Measurements from ENCODE around the gene ZNF511. TPM values are rescaled to one million over a fixed set of nuclear protein-coding genes. Genes with fewer than 3 reads are reported as not detected.

Gene ZNF511
- total and polyA plus RNA-seq, 9 of the 15 experiments (the other 6 are each of a cell fraction or from before 2014, with no cell fraction given): 0.61 to 69.3 (median 40.1) TPM

DNA sequence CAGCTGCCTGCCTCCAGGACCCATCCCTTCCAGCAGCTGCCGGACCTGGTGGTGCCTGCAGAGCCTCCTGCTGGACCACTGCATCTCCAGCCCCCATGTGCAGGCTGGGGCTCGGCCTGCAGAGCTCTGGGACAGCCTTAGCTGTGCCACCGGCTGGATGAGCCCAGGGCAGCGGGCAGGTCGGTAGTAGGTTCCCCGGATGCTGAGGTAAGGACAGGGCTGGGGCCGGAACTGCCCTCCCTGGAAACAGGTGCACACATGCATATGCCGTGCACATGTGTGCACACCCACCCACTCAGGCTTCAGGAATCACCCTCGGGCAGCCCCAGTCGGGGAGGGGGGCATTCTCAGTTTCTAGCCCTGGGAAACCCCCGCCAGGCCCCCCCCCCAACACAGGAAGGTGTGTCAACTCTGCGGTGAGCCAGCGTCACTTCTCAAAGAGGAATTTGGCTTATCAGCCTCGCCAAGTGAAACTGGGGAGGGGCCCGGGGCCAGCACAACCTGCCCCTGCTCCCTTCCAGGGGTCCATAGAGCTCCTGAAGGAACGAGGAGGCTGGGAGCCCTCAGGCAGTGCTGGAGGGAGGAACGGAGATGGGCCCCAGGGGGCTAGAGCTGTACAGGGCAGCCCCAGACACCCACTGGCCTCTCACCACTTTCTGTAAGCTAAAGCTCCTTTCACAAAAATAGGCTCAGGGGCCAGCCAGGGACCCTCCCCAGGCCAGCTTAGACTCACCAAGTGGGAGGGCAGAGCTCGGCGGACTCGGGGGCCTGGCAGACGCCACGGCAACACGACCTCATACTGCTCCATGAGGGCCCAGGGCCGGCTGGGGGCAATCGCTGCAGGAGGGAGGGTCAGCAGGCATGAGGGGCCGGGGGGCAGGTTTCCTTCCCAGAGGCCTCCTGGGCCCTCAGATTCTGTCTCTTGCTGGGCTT is 33.7 kb upstream of the ZNF511 start (continued):
- TF ChIP-seq PML (IDR thresholded peaks at IDR 0.05; ENCODE audit: low read length): no peak
- no peak for TF ChIP-seq YY1 (IDR thresholded peaks at IDR 0.05; ENCODE audit: borderline replicate concordance in 1 of 3, control insufficient read depth in 1 of 3, extremely low read depth in 1 of 3, insufficient read depth in 3 of 3, insufficient read length in 1 of 3, insufficient replicate concordance in 2 of 3, low read depth in 1 of 3, low read length in 2 of 3)
- no peak for TF ChIP-seq ZNF232 (CRISPR knock-in tag; IDR thresholded peaks at IDR 0.05)
- no peak for TF ChIP-seq KAT7 (CRISPR knock-in tag; IDR thresholded peaks at IDR 0.05; ENCODE audit: borderline replicate concordance)
- TF ChIP-seq ZNF551 (CRISPR knock-in tag; IDR thresholded peaks at IDR 0.05): no peak
- TF ChIP-seq, protein P1, sequence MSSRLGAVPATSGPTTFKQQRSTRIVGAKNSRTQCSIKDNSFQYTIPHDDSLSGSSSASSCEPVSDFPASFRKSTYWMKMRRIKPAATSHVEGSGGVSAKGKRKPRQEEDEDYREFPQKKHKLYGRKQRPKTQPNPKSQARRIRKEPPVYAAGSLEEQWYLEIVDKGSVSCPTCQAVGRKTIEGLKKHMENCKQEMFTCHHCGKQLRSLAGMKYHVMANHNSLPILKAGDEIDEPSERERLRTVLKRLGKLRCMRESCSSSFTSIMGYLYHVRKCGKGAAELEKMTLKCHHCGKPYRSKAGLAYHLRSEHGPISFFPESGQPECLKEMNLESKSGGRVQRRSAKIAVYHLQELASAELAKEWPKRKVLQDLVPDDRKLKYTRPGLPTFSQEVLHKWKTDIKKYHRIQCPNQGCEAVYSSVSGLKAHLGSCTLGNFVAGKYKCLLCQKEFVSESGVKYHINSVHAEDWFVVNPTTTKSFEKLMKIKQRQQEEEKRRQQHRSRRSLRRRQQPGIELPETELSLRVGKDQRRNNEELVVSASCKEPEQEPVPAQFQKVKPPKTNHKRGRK (tag; IDR thresholded peaks at IDR 0.05): no peak
- TF ChIP-seq RBFOX2 (IDR thresholded peaks at IDR 0.05; ENCODE audit: low read depth, low read length): no peak
- no peak for TF ChIP-seq PRMT5 (CRISPR knock-in tag; IDR thresholded peaks at IDR 0.05)
- TF ChIP-seq ZEB2 (IDR thresholded peaks at IDR 0.05): peak; percentile 56; the same call in 1 of the 2 replicates
- no peak for TF ChIP-seq KAT8 (IDR thresholded peaks at IDR 0.05; ENCODE audit: low read depth)
- no peak for TF ChIP-seq MEF2A (IDR thresholded peaks at IDR 0.05; ENCODE audit: control insufficient read depth, low read depth, low read length)
- TF ChIP-seq ZNF584 (CRISPR knock-in tag; IDR thresholded peaks at IDR 0.05; ENCODE audit: low read depth): no peak
- TF ChIP-seq, protein P2, sequence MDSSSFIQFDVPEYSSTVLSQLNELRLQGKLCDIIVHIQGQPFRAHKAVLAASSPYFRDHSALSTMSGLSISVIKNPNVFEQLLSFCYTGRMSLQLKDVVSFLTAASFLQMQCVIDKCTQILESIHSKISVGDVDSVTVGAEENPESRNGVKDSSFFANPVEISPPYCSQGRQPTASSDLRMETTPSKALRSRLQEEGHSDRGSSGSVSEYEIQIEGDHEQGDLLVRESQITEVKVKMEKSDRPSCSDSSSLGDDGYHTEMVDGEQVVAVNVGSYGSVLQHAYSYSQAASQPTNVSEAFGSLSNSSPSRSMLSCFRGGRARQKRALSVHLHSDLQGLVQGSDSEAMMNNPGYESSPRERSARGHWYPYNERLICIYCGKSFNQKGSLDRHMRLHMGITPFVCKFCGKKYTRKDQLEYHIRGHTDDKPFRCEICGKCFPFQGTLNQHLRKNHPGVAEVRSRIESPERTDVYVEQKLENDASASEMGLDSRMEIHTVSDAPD (CRISPR knock-in tag; IDR thresholded peaks at IDR 0.05): no peak
- TF ChIP-seq CREB5 (CRISPR knock-in tag; IDR thresholded peaks at IDR 0.05): no peak
- TF ChIP-seq ZNF436 (CRISPR knock-in tag; IDR thresholded peaks at IDR 0.05): no peak
- no peak for TF ChIP-seq ZNF696 (CRISPR knock-in tag; conservative IDR thresholded peaks at IDR 0.05)
- peak; percentile 59; the same call in 1 of the 2 replicates for TF ChIP-seq TEAD4 (IDR thresholded peaks at IDR 0.05; ENCODE audit: low read length)
- no peak for TF ChIP-seq TEAD4 (CRISPR knock-in tag; IDR thresholded peaks at IDR 0.05; ENCODE audit: borderline replicate concordance)
- no peak for TF ChIP-seq TEAD1 (CRISPR knock-in tag; IDR thresholded peaks at IDR 0.05)
- TF ChIP-seq, protein P3, sequence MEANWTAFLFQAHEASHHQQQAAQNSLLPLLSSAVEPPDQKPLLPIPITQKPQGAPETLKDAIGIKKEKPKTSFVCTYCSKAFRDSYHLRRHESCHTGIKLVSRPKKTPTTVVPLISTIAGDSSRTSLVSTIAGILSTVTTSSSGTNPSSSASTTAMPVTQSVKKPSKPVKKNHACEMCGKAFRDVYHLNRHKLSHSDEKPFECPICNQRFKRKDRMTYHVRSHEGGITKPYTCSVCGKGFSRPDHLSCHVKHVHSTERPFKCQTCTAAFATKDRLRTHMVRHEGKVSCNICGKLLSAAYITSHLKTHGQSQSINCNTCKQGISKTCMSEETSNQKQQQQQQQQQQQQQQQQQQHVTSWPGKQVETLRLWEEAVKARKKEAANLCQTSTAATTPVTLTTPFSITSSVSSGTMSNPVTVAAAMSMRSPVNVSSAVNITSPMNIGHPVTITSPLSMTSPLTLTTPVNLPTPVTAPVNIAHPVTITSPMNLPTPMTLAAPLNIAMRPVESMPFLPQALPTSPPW (CRISPR knock-in tag; IDR thresholded peaks at IDR 0.05): peak; percentile 91
- no peak for TF ChIP-seq TAL1 (IDR thresholded peaks at IDR 0.05)
- TF ChIP-seq HDAC6 (IDR thresholded peaks at IDR 0.05; ENCODE audit: low read depth, low read length): no peak

Data from K562 (cell line).